HepG2 (cell line): ENCODE data around the gene NFXL1. TPM values are rescaled to one million over a fixed set of nuclear protein-coding genes. Genes with fewer than 3 reads are reported as not detected.
A peak's percentile ranks its signal among the peaks of the same experiment; 100 is the strongest.

Experiments
- ATAC-seq: fragments of 200-7000 bp; cut with Tn5 transposase; 3 replicates; pipeline ENCODE4 v1.9.1; 2020; ENCODE audit warnings: mild to moderate bottlenecking, moderate library complexity
- BruUV-seq: library from RNA; stranded (reverse); fragments of 400-500 nt; replicated peaks from 2 replicates; lab custom pipeline; 2021; lab: Mats Ljungman, UMichigan
- CTCF ChIA-PET: fragments of 300-600 bp; formaldehyde crosslinking; extraction: SDS; loops from one replicate; lab custom pipeline; 2021; ENCODE audit warnings: low total read pairs, inconsistent platforms, low intra/inter-chr PET ratio; lab: Yijun Ruan, JAX
- POLR2A ChIA-PET: fragments of 350-600 bp; sonication (Branson Sonifier 250); formaldehyde crosslinking; loops from one replicate; lab custom pipeline; 2020; ENCODE audit warnings: antibody characterized with exemption, inconsistent platforms; lab: Yijun Ruan, JAX
- DNase-seq: peaks from one replicate; pipeline ENCODE4 v3.0.0-alpha.2; 2015; ENCODE audit warnings: low spot score
- FAIRE-seq: peaks from 3 replicates; lab custom pipeline; 2011; peaks lifted over from hg19 to GRCh38; lab: Jason Lieb, UNC
- H2AFZ ChIP-seq: one replicate; pipeline ENCODE4 v1.6.1; 2011; ENCODE audit warnings: low read length, inconsistent platforms
- H3K27ac ChIP-seq: fragments of 300-600 bp; 3 replicates; pipeline ENCODE4 v1.8.0; 2011; ENCODE audit warnings: mixed run types, mild to moderate bottlenecking, mixed read lengths, low read length, inconsistent platforms; ENCODE audit not compliant: insufficient read depth; ENCODE audit errors: extremely low read length
- H3K27me3 ChIP-seq, 2 experiments: fragments of 200-600 bp in 1 of 2; 2 replicates in 1 of 2; 3 replicates in 1 of 2; pipeline versions ENCODE4 v1.6.0 to v1.8.0; 2011; ENCODE audit warnings: low read length in 2 of 2, mild to moderate bottlenecking in 2 of 2, moderate library complexity in 2 of 2, inconsistent platforms in 1 of 2; ENCODE audit not compliant: insufficient read depth in 2 of 2, control insufficient read depth in 1 of 2
- H3K36me3 ChIP-seq, 2 experiments: fragments of 200-600 bp in 1 of 2; replicated peaks in 1 of 2; 2 replicates in 1 of 2; 3 replicates in 1 of 2; pipeline versions ENCODE4 v1.5.1 to v1.8.0; 2011; ENCODE audit warnings: low read length in 2 of 2, inconsistent platforms in 1 of 2; ENCODE audit not compliant: insufficient read depth in 2 of 2, control insufficient read depth in 1 of 2
- H3K4me1 ChIP-seq: 2 replicates; pipeline ENCODE4 v1.5.1; 2012; ENCODE audit warnings: low read length, inconsistent platforms; ENCODE audit not compliant: insufficient read depth
- H3K4me2 ChIP-seq: 2 replicates; pipeline ENCODE4 v1.6.0; 2011; ENCODE audit warnings: low read depth, low read length, inconsistent platforms
- H3K4me3 ChIP-seq, 3 experiments: fragments of 200-600 bp in 1 of 3; sonication (generic), shearing (Covaris generic) in 1 of 3; replicated peaks in 1 of 3; 2 replicates each; pipeline ENCODE4 v1.5.1; 2011 to 2016; ENCODE audit warnings: low read length in 3 of 3, inconsistent platforms in 2 of 3, low read depth in 2 of 3, mild to moderate bottlenecking in 2 of 3, control low read depth in 1 of 3, mixed read lengths in 1 of 3; ENCODE audit not compliant: insufficient read depth in 1 of 3
- H3K79me2 ChIP-seq: one replicate; pipeline ENCODE4 v1.6.1; 2011; ENCODE audit warnings: low read length, inconsistent platforms; ENCODE audit not compliant: insufficient read depth
- H3K9ac ChIP-seq: 2 replicates; pipeline ENCODE4 v1.6.0; 2011; ENCODE audit warnings: mild to moderate bottlenecking, low read depth, low read length, inconsistent platforms; ENCODE audit not compliant: insufficient read depth
- H3K9me3 ChIP-seq: 2 replicates; pipeline ENCODE4 v1.5.1; 2012; ENCODE audit warnings: mild to moderate bottlenecking, low read length
- H4K20me1 ChIP-seq: 2 replicates; pipeline ENCODE4 v1.6.0; 2011; ENCODE audit warnings: inconsistent platforms, mild to moderate bottlenecking, low read length, moderate library complexity; ENCODE audit not compliant: insufficient read depth
- AGO1 ChIP-seq: fragments of 200-400 bp; formaldehyde crosslinking; IDR thresholded peaks from 2 replicates; pipeline ENCODE4 v1.6.1; 2017; ENCODE audit warnings: mild to moderate bottlenecking, low read depth, low read length, moderate library complexity; ENCODE audit not compliant: poor library complexity, severe bottlenecking
- BCL3 ChIP-seq: sonication (generic); formaldehyde crosslinking; IDR thresholded peaks from 2 replicates; pipeline ENCODE4 v1.5.1; 2020; ENCODE audit warnings: mild to moderate bottlenecking, missing genetic modification reagents, moderate library complexity
- CBX5 ChIP-seq: sonication (generic); formaldehyde crosslinking; IDR thresholded peaks from 2 replicates; pipeline ENCODE4 v1.4.0; 2020; ENCODE audit warnings: missing genetic modification reagents, borderline replicate concordance
- ELF3 ChIP-seq: IDR thresholded peaks from 2 replicates; pipeline ENCODE4 v1.6.1; 2016; ENCODE audit warnings: missing genetic modification reagents, missing compliant biosample characterization
- EP300 ChIP-seq, 3 experiments: sonication (generic) in 1 of 3; formaldehyde crosslinking in 1 of 3; IDR thresholded peaks; 2 replicates each; pipeline versions ENCODE4 v1.5.1 to v1.6.1; 2011 to 2020; ENCODE audit warnings: low read depth in 2 of 3, low read length in 2 of 3, borderline replicate concordance in 1 of 3, improper control_type of control experiment in 1 of 3, mild to moderate bottlenecking in 1 of 3, missing genetic modification reagents in 1 of 3, moderate library complexity in 1 of 3
- HNF4A ChIP-seq: sonication (generic); formaldehyde crosslinking; IDR thresholded peaks from 2 replicates; pipeline ENCODE4 v1.4.0; 2020; ENCODE audit warnings: missing genetic modification reagents
- PCBP2 ChIP-seq: fragments of 200-400 bp; formaldehyde crosslinking; optimal IDR thresholded peaks from 2 replicates; pipeline ENCODE3; 2018; ENCODE audit warnings: low read length, low read depth; ENCODE audit not compliant: poor library complexity, severe bottlenecking
- POGZ ChIP-seq: sonication (generic); formaldehyde crosslinking; IDR thresholded peaks from 2 replicates; pipeline ENCODE4 v1.4.0; 2020; ENCODE audit warnings: mild to moderate bottlenecking, missing genetic modification reagents
- RBFOX2 ChIP-seq: fragments of 200-400 bp; formaldehyde crosslinking; IDR thresholded peaks from 2 replicates; pipeline ENCODE4 v1.6.1; 2017; ENCODE audit warnings: low read depth, mild to moderate bottlenecking, low read length
- SOX13 ChIP-seq, 3 experiments: fragments of 450-650 bp in 1 of 3; sonication (generic) in 1 of 3; formaldehyde crosslinking in 1 of 3; IDR thresholded peaks in 2 of 3; conservative IDR thresholded peaks in 1 of 3; 2 replicates each; pipeline versions ENCODE4 v1.5.0 to v1.6.1; 2016 to 2020; ENCODE audit warnings: antibody characterized with exemption in 1 of 3, mild to moderate bottlenecking in 1 of 3, missing compliant biosample characterization in 1 of 3, missing genetic modification reagents in 1 of 3, moderate library complexity in 1 of 3
- SRSF9 ChIP-seq: fragments of 200-400 bp; formaldehyde crosslinking; IDR thresholded peaks from 2 replicates; pipeline ENCODE4 v1.6.1; 2018; ENCODE audit warnings: borderline replicate concordance, mild to moderate bottlenecking, low read depth, low read length; ENCODE audit not compliant: insufficient read depth, poor library complexity, severe bottlenecking
- TCF12 ChIP-seq, 2 experiments: fragments of 450-650 bp in 1 of 2; sonication (generic) in 1 of 2; formaldehyde crosslinking in 1 of 2; IDR thresholded peaks; 2 replicates each; pipeline versions ENCODE4 v1.6.1 to v1.8.0; 2017 to 2022; ENCODE audit warnings: antibody characterized with exemption in 1 of 2, mild to moderate bottlenecking in 1 of 2, missing genetic modification reagents in 1 of 2, moderate library complexity in 1 of 2
- ZBTB7B ChIP-seq: sonication (generic); formaldehyde crosslinking; IDR thresholded peaks from 2 replicates; pipeline ENCODE4 v1.4.0; 2020; ENCODE audit warnings: missing genetic modification reagents
- ZFP62 ChIP-seq: sonication (generic); formaldehyde crosslinking; IDR thresholded peaks from 2 replicates; pipeline ENCODE4 v1.4.0; 2020; ENCODE audit warnings: missing genetic modification reagents
- ZNF234 ChIP-seq: sonication (generic); formaldehyde crosslinking; conservative IDR thresholded peaks from 2 replicates; pipeline ENCODE4 v1.5.1; 2020; ENCODE audit warnings: mild to moderate bottlenecking, missing genetic modification reagents
- ZNF263 ChIP-seq: sonication (generic); formaldehyde crosslinking; IDR thresholded peaks from 2 replicates; pipeline ENCODE4 v1.4.0; 2020; ENCODE audit warnings: missing genetic modification reagents
- ZNF644 ChIP-seq: IDR thresholded peaks from 2 replicates; pipeline ENCODE4 v1.6.1; 2016; ENCODE audit warnings: low read depth
- ZSCAN25 ChIP-seq: sonication (generic); formaldehyde crosslinking; IDR thresholded peaks from 2 replicates; pipeline ENCODE4 v1.8.0; 2022; ENCODE audit warnings: mild to moderate bottlenecking, missing genetic modification reagents
- WGBS: methylation state at CpG from one replicate; pipeline ENCODE4 v1.1.6; 2017; ENCODE audit warnings: low lambda C conversion rate; 5-methylcytosine and 5-hydroxymethylcytosine counted together
- in situ Hi-C: cut with HindIII; loops from 2 replicates; pipeline ENCODE4 v1.10.0; 2017; ENCODE audit warnings: low pct_unique_long_range_greater_than_20kb; ENCODE audit not compliant: extremely low pct_ligation_motif_present
- intact Hi-C: fragments of 100-400 bp; cut with micrococcal nuclease; formaldehyde crosslinking; loops from one replicate; pipeline ENCODE4 v1.10.0; 2022; ENCODE audit not compliant: unreplicated experiment
- polyA plus RNA-seq, 8 experiments: library from polyadenylated mRNA; depleted of rRNA in 3 of 8; stranded (reverse) in 7 of 8; unstranded in 1 of 8; fragments of >200 nt; fragmentation: Illumina TruSeq in 4 of 8; extraction: Trizol in 4 of 8; gene quantifications; 2 replicates each; pipeline versions ENCODE4 v1.2.1 to v1.2.3, GENCODE V29; 2011 to 2016; ENCODE audit warnings: low read depth in 4 of 8, missing spikeins in 1 of 8, mixed read lengths in 1 of 8; ENCODE audit not compliant: insufficient read depth in 1 of 8
- total RNA-seq, 5 experiments: library from RNA; depleted of rRNA; stranded (reverse); fragments of >200 nt; fragmentation: Illumina TruSeq; extraction: Trizol; gene quantifications; 2 replicates each; pipeline ENCODE4 v1.2.3, GENCODE V29; 2016; ENCODE audit warnings: low read depth in 1 of 5
- TF ChIP-seq, protein P1 (sequence below): sonication (generic); formaldehyde crosslinking; conservative IDR thresholded peaks from 2 replicates; pipeline ENCODE4 v1.4.0; 2020; ENCODE audit warnings: mild to moderate bottlenecking, missing genetic modification reagents, moderate library complexity

Gene NFXL1
- total and polyA plus RNA-seq, 2 of the 13 experiments (the other 11 are each of a cell fraction or from before 2014, with no cell fraction given) = 12.0 to 18.6 TPM

DNA sequence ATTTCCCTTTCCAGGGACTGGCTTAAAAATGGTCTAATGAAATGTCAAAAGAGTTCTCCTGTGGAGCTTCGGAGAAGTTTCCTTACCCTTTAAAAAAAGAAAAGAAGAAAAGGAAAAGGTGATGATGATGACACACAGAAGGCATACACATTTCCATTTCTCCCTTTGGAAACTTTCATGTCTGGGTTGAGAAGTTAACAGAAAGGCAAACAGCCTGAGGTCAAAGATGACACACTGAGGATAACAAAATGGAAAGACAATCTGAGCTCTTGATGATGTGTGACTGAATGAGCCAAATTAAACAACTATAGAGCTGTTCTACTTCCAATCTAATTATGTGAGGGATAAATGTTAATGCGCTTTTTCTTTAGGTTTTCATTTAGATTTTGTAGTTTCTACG, 32.2 kb downstream of the NFXL1 start:
- BruUV-seq = no TSS peak
- ChIA-PET CTCF (no interaction called here), POLR2A (interaction anchor here (1.9 kb wide), 1 partner anchor 32 kb away, joined by 5 read pairs; the partner anchor contains the start of gene NFXL1)
- no peak overlapping the region for H3K4me3 ChIP-seq
- peak overlapping the region; percentile 12 for H3K27ac ChIP-seq
- in situ Hi-C loops = no loop called here
- no peaks in the 10 kb centered on the region for H4K20me1 ChIP-seq
- FAIRE-seq (no peak), ATAC-seq (peak; percentile 66), DNase-seq (peak; percentile 30)
- 75% methylated on average over 3 of the region's 3 CpGs for WGBS
- peaks cover 9 to 46% of the 10 kb centered on the region in 2 experiments for H3K36me3 ChIP-seq
- H3K9me3 ChIP-seq = no peaks in the 10 kb centered on the region
- no peak overlapping the region for H3K4me2 ChIP-seq
- no peaks in the 10 kb centered on the region for H3K79me2 ChIP-seq
- H3K9ac ChIP-seq = no peak overlapping the region
- intact Hi-C loops = no loop called here
- no peaks in the 10 kb centered on the region for H3K27me3 ChIP-seq
- H3K4me1 ChIP-seq = peaks cover 44% of the 10 kb centered on the region
- H2AFZ ChIP-seq = no peak overlapping the region
- no peak for TF ChIP-seq PCBP2
- TF ChIP-seq ELF3 (CRISPR knock-in tag) = no peak
- TF ChIP-seq ZNF234 = no peak
- TF ChIP-seq HNF4A (CRISPR knock-in tag) = 0 out of 2 replicates have a peak, but pooled peaks have one; percentile 20
- TF ChIP-seq, protein P1, sequence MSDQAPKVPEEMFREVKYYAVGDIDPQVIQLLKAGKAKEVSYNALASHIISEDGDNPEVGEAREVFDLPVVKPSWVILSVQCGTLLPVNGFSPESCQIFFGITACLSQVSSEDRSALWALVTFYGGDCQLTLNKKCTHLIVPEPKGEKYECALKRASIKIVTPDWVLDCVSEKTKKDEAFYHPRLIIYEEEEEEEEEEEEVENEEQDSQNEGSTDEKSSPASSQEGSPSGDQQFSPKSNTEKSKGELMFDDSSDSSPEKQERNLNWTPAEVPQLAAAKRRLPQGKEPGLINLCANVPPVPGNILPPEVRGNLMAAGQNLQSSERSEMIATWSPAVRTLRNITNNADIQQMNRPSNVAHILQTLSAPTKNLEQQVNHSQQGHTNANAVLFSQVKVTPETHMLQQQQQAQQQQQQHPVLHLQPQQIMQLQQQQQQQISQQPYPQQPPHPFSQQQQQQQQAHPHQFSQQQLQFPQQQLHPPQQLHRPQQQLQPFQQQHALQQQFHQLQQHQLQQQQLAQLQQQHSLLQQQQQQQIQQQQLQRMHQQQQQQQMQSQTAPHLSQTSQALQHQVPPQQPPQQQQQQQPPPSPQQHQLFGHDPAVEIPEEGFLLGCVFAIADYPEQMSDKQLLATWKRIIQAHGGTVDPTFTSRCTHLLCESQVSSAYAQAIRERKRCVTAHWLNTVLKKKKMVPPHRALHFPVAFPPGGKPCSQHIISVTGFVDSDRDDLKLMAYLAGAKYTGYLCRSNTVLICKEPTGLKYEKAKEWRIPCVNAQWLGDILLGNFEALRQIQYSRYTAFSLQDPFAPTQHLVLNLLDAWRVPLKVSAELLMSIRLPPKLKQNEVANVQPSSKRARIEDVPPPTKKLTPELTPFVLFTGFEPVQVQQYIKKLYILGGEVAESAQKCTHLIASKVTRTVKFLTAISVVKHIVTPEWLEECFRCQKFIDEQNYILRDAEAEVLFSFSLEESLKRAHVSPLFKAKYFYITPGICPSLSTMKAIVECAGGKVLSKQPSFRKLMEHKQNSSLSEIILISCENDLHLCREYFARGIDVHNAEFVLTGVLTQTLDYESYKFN = 0 out of 2 replicates have a peak, but pooled peaks have one; percentile 24
- no peak for TF ChIP-seq SOX13 (IDR thresholded peaks at IDR 0.05)
- peak in 1 of 2 experiments; percentile 30; a peak in 1 of 4 replicates for TF ChIP-seq SOX13 (CRISPR knock-in tag; conservative IDR thresholded peaks at IDR 0.05 in 1 of 2, IDR thresholded peaks at IDR 0.05 in 1 of 2)
- no peak for TF ChIP-seq BCL3
- TF ChIP-seq CBX5 (CRISPR knock-in tag) = no peak
- 0 out of 2 replicates have a peak, but pooled peaks have one; percentile 19 for TF ChIP-seq POGZ
- TF ChIP-seq ZSCAN25 = no peak
- TF ChIP-seq ZFP62 = no peak
- TF ChIP-seq AGO1 = no peak
- 0 out of 2 replicates have a peak, but pooled peaks have one; percentile 29 for TF ChIP-seq ZNF644 (CRISPR knock-in tag)
- no peak for TF ChIP-seq ZBTB7B (CRISPR knock-in tag)
- no peak for TF ChIP-seq RBFOX2
- TF ChIP-seq SRSF9 = no peak
- TF ChIP-seq EP300 (IDR thresholded peaks at IDR 0.05; ENCODE audit: low read depth in 2 of 2, low read length in 2 of 2) = 0 out of 4 replicates have a peak, but pooled peaks of 1 of the 2 experiments have one; percentile 9
- no peak for TF ChIP-seq EP300 (CRISPR knock-in tag; IDR thresholded peaks at IDR 0.05; ENCODE audit: borderline replicate concordance)
- TF ChIP-seq TCF12 (IDR thresholded peaks at IDR 0.05) = no peak
- no peak for TF ChIP-seq TCF12 (CRISPR knock-in tag; IDR thresholded peaks at IDR 0.05)
- no peak for TF ChIP-seq ZNF263 (CRISPR knock-in tag)
